ENCODE results near the gene METTL25B.
A peak's percentile ranks its signal among the peaks of the same experiment; 100 is the strongest.

Gene METTL25B

DNA sequence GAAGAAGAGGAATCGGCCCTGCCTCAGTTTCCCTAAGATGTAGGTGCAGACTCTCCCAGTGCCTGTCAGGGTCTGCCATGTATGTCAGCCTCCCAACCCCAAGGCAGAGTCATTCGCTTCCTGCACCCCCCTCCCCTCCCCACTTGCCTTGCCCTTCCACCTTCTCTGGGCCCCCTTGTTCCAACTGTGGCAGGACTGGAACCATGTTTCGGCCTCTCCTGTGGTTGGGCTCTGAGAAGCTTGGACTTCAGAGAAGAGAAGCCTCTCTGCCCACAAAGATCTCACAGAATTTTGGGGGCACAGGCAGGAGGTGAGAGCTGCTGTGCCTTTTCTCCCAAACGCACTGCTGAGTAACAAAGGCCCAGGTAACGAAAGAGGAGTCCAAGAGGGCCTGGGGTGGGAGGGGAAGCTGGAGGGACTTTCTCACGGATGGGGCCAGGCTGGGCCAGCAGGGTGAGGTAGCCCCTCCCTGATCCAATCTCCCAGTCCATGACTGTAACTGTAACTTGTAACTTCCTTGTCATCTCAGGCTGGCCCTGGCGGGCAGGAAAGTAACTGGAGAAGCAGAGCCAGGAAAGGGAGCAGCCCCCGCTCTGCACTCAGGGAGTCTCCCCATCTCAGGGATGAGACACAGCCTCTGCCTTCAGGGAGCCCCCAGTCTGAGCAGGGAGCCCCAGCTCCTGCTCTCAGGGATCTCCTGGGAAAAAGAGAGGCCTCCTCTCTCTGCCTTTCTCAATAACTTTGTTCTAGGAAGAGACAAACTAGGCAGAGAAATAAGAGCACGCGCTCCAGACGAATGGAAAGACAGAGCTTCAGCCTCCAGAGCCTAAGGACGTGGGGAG is 34.2 kb upstream of the METTL25B start:
- no peaks in the 10 kb centered on the region for H3K9me3 Mint-ChIP-seq
- H3K4me3 Mint-ChIP-seq, result no peak overlapping the region
- peaks cover 3% of the 10 kb centered on the region for H3K36me3 Mint-ChIP-seq
- H3K27ac Mint-ChIP-seq, result no peak overlapping the region
- peaks cover 24% of the 10 kb centered on the region for H3K4me1 Mint-ChIP-seq
- peaks cover 29% of the 10 kb centered on the region for H3K27me3 Mint-ChIP-seq

DNA sequence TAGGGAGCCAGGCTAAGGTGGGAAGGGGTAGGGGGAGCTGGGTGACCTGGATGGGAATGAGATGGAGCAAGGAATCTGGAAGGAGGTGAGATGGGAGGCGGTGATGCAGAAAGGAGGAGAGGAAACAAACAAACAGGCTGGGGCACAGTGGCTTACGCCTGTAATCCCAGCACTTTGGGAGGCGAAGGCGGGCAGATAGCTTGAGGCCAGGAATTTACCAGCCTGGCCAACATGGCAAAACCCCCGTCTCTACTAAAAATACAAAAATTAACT is 33.6 kb upstream of the METTL25B start:
- Mint-ChIP-seq H3K36me3 (peaks cover 5% of the 10 kb centered on the region), H3K9me3 (no peaks in the 10 kb centered on the region), H3K27ac (no peak overlapping the region), H3K27me3 (peaks cover 27% of the 10 kb centered on the region), H3K4me1 (peaks cover 20% of the 10 kb centered on the region), H3K4me3 (no peak overlapping the region)

DNA sequence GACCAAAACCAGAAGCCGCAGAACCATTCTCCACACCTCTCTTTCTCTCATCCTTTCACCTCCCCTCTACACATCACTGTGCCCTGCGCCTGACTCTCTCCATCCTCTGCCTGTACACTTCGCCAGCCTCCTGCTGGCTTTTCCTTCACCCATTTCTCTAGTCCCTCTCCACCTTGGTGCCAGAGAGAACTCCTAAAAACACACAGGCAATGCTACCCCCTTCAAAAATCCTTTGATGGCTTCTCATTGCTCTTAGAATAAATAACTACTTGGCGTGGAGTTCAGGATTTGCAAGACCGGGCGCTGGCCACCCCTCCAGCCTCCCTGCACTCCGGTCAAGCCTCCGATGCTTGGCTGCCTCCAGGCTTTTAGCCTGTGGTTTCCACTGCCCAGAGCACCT is 31.5 kb upstream of the METTL25B start:
- Mint-ChIP-seq H3K4me1 (peaks cover 18% of the 10 kb centered on the region), H3K36me3 (peaks cover 5% of the 10 kb centered on the region), H3K9me3 (no peaks in the 10 kb centered on the region), H3K27me3 (peaks cover 20% of the 10 kb centered on the region), H3K4me3 (no peak overlapping the region), H3K27ac (no peak overlapping the region)

DNA sequence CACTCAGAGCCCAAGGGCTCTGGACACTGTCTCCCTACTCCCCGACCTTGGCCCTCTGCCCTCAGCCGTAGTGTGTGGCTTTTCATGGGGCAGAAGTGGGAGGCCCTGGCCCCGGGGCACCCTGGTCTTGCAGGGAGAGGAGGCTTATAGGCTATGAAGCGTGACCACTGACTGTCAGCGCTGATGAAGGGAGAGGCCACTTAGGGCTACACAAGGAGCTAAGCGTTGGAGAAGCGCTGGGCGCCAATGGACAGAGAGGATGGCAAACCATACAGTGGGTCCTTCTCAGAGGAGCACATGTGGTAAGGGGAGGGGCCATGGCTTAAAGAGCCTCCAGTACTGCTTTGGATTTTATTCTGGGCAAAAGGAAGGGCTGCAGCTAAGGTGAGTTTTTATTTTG is 30.8 kb upstream of the METTL25B start:
- no peak overlapping the region for H3K4me3 Mint-ChIP-seq
- no peak overlapping the region for H3K27ac Mint-ChIP-seq
- H3K36me3 Mint-ChIP-seq, result peaks cover 2% of the 10 kb centered on the region
- peaks cover 11% of the 10 kb centered on the region for H3K4me1 Mint-ChIP-seq
- no peaks in the 10 kb centered on the region for H3K9me3 Mint-ChIP-seq
- H3K27me3 Mint-ChIP-seq, result peaks cover 13% of the 10 kb centered on the region

DNA sequence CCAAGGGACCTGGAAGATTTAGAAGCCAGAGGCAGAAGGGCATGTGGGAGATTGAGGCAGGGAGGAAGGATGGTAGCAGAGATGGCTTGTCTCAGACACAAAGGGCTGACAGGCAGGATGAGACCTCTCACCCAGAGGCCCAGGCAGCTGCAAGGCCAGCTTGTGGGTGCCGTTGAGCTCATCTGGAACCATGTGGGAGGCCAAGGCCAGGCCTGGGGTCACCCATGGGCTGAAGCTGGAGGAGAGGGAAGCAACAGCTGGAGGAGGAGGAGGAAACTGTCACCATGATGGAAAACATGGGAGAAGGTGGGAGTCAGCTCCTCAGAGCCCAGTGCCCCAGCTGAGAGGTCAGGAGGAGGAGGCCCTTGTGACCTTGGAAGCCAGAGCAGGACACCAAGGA is 29.3 kb upstream of the METTL25B start:
- Mint-ChIP-seq H3K4me3 (no peak overlapping the region), H3K4me1 (no peaks in the 10 kb centered on the region), H3K9me3 (no peaks in the 10 kb centered on the region), H3K27ac (no peak overlapping the region), H3K36me3 (peaks cover 2% of the 10 kb centered on the region), H3K27me3 (peaks cover 8% of the 10 kb centered on the region)

DNA sequence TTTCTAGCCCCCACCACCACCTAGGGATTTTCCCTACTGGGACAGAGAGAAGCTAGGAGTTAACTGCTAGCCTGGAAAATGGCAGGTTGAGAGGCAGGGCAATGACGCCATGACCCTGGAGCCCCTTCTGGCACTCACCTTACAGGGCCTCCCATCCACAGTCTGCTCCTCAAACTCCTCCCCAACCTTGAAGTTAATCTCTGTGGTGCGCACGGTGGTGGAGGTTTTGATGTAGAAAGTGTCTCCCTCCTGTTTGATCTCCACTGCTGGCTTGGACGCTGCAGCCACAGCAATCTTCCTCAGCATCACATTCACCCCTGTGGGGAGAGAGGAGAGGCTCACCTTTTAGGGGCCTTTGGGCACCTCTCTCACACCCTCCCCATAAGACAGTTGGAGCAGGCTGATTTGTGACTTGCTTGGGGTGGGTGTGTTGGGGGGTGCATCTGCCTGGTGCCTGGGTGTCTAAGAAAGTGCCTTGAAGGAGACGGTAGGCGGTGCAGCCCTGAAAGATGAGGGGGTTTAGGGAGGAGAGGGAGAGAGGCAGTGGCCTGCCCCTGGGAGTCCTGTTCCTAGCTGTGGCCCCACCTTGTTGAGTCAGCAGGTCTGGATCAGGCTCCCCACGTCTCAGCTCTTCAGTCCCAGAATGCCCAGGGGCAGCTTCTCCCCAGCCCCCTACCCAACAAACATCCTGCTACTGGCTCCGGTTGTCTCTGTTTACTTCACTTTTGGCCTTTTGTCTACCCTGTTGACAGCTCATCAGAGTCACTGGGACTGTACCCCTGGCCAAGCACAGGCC is 27.3 kb upstream of the METTL25B start:
- H3K27ac Mint-ChIP-seq, result no peak overlapping the region
- H3K27me3 Mint-ChIP-seq, result peaks cover 4% of the 10 kb centered on the region

DNA sequence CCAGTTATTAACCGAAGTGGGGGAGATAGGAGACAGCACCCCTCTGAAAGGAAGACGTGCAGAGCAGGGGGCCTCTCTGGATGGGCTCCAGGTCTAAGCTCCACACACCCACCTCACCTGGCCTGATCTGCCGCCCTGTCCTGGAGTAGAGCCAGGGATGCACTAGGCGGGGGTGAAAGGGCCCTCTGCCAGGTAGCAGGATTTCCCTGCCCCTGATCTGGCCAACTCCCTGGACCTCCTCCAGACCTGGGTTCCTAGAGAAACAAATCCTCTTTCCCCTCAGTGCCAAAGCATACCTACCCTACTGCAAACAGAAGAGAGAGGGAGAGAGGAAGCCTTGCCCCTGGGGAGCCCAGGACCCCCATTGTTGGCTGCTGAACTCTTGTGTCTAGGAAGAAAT is 24.9 kb upstream of the METTL25B start:
- H3K27me3 Mint-ChIP-seq, result peaks cover 3% of the 10 kb centered on the region

More for the DNA sequence above, 27.3 kb upstream of the METTL25B start:
- Mint-ChIP-seq H3K36me3 (peaks cover 2% of the 10 kb centered on the region), H3K4me3 (no peak overlapping the region), H3K9me3 (no peaks in the 10 kb centered on the region), H3K4me1 (peaks cover 4% of the 10 kb centered on the region)

DNA sequence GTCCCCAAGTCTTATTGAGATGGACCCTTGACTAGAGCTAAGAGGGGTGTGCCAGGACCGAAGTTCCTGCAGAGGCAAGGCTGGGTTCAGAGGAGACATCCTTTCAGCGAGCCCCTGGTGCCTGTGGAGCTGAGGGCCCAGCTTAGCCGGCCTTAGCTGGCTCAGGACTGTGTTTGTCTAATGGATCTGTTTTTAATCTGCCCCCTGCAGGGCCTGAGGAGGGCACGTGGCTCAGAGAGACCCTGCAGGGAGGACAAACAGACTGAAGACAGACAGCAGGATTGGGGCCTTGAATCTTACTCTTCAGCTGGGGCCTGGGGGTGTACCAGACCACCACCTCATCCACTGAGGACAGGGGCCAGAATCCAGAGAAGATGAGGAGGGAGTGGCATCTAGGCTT is 24.5 kb upstream of the METTL25B start:
- peaks cover 2% of the 10 kb centered on the region for H3K36me3 Mint-ChIP-seq
- H3K4me3 Mint-ChIP-seq, result peak overlapping the region; percentile 23
- peaks cover 16% of the 10 kb centered on the region for H3K4me1 Mint-ChIP-seq
- H3K9me3 Mint-ChIP-seq, result no peaks in the 10 kb centered on the region
- peaks cover 3% of the 10 kb centered on the region for H3K27me3 Mint-ChIP-seq
- H3K27ac Mint-ChIP-seq, result no peak overlapping the region

More for the DNA sequence above, 24.9 kb upstream of the METTL25B start:
- no peak overlapping the region for H3K4me3 Mint-ChIP-seq
- peaks cover 16% of the 10 kb centered on the region for H3K4me1 Mint-ChIP-seq
- H3K9me3 Mint-ChIP-seq, result no peaks in the 10 kb centered on the region
- no peak overlapping the region for H3K27ac Mint-ChIP-seq
- H3K36me3 Mint-ChIP-seq, result peaks cover 2% of the 10 kb centered on the region

DNA sequence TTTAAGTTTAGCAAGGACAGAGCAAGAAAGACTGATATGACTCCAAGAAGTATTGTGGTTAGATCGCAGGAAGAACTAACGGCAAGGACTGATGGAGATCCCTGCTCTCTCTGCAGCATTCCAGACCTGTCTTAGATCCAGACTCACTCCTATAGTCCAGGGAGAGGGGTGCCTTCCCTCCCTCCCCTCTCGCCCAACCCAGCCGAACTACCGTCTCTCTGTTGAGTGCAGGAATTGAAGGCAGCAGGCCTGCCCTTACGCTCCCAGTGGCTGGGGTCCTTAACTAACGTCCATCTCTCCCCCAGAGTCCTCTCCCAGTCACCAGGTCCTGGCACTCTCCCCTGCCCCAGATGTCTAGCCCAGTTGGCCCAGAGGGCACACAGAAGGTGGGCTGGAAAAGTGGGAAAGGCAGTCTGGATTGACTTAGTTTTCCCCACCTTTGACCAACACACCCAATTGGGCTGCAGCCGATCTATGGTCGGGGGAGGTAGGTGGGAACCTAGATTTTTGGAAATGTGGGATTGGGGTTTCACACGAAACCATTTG is 24.0 kb upstream of the METTL25B start:
- Mint-ChIP-seq H3K4me1 (peaks cover 16% of the 10 kb centered on the region), H3K9me3 (no peaks in the 10 kb centered on the region), H3K27me3 (peaks cover 3% of the 10 kb centered on the region), H3K4me3 (peak overlapping the region; percentile 37), H3K36me3 (peaks cover 2% of the 10 kb centered on the region), H3K27ac (no peak overlapping the region)

DNA sequence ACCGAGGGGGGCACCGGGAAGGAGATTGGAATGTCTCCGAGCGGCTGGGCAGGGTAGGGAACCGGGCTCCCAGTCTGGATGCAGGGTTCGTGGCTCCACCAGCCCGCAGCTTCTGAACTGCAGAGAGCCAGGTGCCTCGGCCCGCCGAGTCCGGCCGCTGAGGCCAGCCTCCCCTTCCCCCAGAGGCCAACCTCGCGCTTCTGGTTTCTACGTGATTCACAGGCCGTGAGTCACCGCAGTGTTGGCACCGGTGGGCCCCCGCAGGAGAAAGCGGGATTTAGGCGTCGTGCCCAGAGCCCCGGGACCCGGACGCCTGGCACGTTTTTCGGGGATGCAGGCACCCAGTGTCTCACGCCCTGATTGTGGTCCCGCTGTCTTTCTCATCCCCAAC is 23.3 kb upstream of the METTL25B start:
- Mint-ChIP-seq H3K4me1 (peaks cover 16% of the 10 kb centered on the region), H3K27ac (no peak overlapping the region), H3K36me3 (no peaks in the 10 kb centered on the region), H3K9me3 (no peaks in the 10 kb centered on the region), H3K4me3 (peak overlapping the region; percentile 72), H3K27me3 (peaks cover 3% of the 10 kb centered on the region)

DNA sequence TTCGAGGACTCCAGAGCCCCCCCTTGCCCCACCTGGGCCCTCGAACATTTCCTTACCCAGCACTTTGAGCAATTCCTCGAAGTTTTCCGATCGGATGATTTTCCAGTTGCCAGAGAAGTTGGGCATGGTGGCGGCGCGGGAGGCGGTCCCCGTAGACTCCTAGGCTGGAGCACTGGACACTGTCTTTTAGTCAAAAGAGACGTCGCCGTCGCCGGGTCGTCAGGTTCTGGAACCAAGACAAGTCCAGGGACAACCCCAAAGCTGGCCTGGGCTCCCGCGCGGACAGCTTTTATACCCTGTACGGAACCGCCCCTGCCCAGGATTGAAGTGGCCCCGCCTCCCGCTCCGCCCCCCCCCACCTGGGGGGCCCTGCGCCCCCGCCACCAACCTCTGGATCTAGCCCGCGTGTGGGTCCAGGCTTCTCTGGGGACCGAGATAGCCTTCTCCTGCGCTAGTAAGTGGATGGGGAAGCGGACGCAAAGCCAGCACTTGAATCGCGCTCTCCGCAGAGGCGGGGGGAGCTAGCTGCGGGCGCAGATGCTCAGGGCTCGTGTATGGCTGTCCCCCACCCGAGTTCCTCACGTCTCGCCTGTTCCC is 22.9 kb upstream of the METTL25B start, which contains the start of gene CRABP2:
CRABP2 (minus strand) TSS at position 263 of the 597 bp plus-strand sequence; CDS start at position 126, 137 bp downstream.
- no peaks in the 10 kb centered on the region for H3K36me3 Mint-ChIP-seq
- H3K4me1 Mint-ChIP-seq, result peaks cover 16% of the 10 kb centered on the region
- no peaks in the 10 kb centered on the region for H3K9me3 Mint-ChIP-seq
- H3K4me3 Mint-ChIP-seq, result peak within 1 kb of the TSS; percentile 90
- H3K27ac Mint-ChIP-seq, result peak within 1 kb of the TSS; percentile 90
- peaks cover 3% of the 10 kb centered on the region for H3K27me3 Mint-ChIP-seq

DNA sequence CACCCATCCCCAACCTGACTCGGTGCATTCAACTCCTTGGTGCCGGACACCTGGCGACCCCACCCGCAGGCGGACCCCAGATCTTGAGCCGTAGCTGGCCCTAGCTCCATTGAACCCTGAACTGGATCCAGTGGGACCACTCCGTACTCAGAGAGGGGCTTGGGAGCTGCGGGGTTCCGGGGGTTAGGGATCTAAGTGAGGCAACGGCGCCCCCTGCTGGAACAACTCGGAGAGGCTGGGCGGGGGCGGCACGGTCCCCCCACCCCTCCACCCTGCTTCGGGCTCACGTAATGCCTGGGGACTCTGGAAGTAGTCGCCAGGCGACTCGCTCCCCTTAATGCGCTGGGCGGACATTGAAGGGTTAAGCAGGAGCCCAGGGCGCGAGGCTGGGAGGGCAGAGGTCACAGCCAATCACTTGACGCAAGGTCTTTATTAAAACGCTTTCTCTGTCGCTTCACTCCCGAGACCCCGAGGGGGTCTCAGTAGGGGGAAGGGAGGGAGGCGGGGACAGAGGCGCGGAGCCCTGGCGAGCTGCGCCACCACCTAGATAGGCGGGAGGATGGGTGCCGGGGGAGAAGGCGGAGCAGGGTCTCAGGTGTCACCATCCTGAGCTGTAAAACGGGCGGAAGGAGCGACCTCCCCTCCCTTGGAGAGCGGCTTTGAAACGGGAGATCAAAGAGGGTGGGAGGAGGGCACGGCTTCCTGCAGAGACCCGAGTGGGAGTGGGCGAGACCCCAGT is 22.2 kb upstream of the METTL25B start:
- Mint-ChIP-seq H3K36me3 (no peaks in the 10 kb centered on the region), H3K9me3 (no peaks in the 10 kb centered on the region), H3K4me3 (peak overlapping the region; percentile 90), H3K27ac (peak overlapping the region; percentile 90), H3K4me1 (peaks cover 16% of the 10 kb centered on the region), H3K27me3 (peaks cover 3% of the 10 kb centered on the region)

DNA sequence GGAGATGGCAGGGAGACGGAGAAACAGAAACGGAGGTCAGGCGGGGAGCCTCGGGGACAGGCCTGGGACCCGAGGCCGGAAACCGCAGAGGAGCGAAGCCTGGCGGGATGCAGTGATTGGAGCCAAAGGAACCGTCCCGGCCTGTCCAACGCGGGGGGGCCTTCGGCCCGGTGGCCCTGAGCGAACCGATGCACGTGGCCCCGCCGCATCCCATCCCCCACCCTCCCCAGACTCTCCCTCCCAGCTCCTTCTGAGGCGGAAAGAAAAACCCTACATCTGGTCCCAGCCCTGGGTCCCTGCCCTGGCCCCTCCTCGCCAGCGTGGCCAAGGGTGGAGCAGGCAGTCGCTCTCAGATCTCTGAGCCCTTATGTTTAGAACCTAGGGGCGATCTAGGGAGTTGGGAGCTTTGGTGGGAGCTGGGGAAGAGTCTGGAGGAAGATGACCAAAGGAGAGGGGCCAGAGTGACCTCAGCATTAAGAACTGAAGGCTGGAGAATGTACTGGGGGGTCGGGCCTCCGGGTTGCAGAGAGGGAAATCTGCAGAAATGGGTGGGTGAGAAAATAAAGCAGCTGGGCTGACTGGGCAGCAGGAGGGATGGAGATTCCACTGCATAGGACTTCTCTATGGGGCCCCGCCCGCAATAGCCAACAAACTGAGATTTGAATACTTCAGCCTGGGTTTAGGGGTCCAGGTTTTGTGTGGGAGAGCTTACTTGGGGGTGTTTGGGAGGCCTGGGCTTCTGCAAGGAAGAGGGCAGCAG is 21.4 kb upstream of the METTL25B start:
- Mint-ChIP-seq H3K4me3 (peak overlapping the region; percentile 90), H3K36me3 (no peaks in the 10 kb centered on the region), H3K27me3 (peaks cover 3% of the 10 kb centered on the region), H3K27ac (peak overlapping the region; percentile 46), H3K4me1 (peaks cover 16% of the 10 kb centered on the region), H3K9me3 (no peaks in the 10 kb centered on the region)

DNA sequence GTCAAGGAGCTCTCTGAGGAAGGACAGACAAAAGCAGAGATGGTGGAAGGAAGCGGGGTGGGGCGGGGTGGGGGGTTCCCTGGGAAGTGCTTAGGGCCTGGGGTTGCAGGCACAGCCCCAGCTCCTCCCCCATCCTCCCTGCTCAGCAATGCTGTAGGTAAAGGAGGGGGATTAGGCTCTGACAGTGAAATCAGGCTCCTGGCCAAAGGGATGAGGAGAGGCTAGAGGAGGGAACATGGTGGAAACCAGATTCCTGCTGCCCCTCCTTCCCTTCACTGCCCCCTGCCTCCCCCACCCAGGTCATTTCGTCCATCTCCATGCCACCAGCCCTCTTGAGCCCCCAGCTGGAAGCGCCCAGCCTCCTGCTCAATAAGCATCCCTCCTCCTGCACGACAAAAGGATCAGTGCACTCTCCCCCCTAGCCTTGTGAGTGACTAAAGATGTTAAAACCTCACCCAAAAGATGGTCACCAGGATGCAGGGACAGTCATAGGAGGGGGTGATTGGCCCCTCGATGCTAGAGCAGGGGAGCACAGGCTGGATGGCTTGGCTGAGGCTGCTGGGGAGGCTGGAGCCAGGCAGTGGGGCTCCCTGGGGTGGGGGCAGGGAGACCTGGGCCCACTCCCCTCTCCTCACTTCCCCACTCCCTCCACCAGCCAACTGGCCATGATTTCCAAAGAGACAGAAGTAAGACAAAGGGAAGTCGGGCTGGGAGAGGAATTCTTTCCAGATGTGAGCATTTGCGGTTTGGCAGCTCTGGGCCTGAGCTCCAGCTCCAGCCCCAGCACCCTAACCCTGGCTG is 20.7 kb upstream of the METTL25B start:
- H3K27ac Mint-ChIP-seq, result no peak overlapping the region
- peak overlapping the region; percentile 59 for H3K4me3 Mint-ChIP-seq

More for the DNA sequence above, 20.7 kb upstream of the METTL25B start:
- H3K27me3 Mint-ChIP-seq, result peaks cover 3% of the 10 kb centered on the region
- H3K36me3 Mint-ChIP-seq, result no peaks in the 10 kb centered on the region
- H3K9me3 Mint-ChIP-seq, result no peaks in the 10 kb centered on the region
- H3K4me1 Mint-ChIP-seq, result peaks cover 16% of the 10 kb centered on the region
